Activated T-cell treated with anti-CD3 and anti-CD28 coated beads for 4 hours (primary cell): ENCODE measurements around the gene ADAMTS19.
"Not testable (repeated sequence)": the region's sequence is repeated elsewhere in the genome, so short reads cannot be mapped to it uniquely, and the experiment has no call there.

Source experiments
- DNase-seq: peaks from one replicate; pipeline ENCODE4 v3.0.0-alpha.2; 2020

The ADAMTS19 gene, protein sequence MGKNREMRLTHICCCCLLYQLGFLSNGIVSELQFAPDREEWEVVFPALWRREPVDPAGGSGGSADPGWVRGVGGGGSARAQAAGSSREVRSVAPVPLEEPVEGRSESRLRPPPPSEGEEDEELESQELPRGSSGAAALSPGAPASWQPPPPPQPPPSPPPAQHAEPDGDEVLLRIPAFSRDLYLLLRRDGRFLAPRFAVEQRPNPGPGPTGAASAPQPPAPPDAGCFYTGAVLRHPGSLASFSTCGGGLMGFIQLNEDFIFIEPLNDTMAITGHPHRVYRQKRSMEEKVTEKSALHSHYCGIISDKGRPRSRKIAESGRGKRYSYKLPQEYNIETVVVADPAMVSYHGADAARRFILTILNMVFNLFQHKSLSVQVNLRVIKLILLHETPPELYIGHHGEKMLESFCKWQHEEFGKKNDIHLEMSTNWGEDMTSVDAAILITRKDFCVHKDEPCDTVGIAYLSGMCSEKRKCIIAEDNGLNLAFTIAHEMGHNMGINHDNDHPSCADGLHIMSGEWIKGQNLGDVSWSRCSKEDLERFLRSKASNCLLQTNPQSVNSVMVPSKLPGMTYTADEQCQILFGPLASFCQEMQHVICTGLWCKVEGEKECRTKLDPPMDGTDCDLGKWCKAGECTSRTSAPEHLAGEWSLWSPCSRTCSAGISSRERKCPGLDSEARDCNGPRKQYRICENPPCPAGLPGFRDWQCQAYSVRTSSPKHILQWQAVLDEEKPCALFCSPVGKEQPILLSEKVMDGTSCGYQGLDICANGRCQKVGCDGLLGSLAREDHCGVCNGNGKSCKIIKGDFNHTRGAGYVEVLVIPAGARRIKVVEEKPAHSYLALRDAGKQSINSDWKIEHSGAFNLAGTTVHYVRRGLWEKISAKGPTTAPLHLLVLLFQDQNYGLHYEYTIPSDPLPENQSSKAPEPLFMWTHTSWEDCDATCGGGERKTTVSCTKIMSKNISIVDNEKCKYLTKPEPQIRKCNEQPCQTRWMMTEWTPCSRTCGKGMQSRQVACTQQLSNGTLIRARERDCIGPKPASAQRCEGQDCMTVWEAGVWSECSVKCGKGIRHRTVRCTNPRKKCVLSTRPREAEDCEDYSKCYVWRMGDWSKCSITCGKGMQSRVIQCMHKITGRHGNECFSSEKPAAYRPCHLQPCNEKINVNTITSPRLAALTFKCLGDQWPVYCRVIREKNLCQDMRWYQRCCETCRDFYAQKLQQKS

GRCh38 chr5:129459777-129460671, at the start of gene ADAMTS19:
Gene ADAMTS19 (plus strand): TSS chr5:129460298. CDS start chr5:129460392, 94 bp downstream.
- no peak for DNase-seq

GRCh38 chr5:129410488-129410887, 49.6 kb upstream of the ADAMTS19 start:
- DNase-seq, result no peak

DNA sequence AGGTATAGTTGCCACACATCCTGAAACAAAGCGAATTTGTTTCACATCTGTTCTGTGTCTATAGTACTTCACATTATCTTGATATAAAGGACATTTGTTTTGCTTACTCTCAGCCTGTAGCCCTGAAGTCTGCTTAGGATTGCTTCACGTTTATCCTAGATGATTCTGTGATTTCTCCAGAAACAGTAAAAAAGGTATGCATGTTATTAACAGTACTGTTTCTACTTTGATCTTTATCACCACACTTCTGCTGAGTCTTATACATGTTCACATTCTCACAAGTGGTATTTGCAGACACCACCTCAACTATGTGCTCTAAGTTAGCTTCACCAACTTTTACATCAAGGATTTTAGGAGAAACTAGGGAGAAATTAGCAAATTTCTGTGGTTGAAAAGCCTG, 47.4 kb upstream of the ADAMTS19 start:
- no peak for DNase-seq

DNA sequence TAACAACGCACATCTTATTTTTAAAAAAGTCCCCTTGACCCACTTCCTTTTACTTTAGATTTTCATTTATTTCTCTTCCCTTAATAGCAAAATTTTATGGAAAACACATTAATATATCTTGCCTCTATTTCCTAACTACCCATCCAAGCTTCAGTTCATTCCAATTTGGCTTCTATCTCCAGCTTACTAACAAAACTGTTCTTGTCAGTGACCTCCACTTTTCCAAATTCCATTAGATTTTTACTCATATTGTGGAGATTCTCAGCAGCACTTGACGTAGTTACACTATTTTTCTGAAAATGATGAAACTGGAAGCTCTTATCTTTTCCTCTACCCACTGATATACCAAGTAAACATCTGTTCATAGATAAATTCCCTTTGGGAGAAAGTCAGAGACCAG, 46.5 kb upstream of the ADAMTS19 start:
- DNase-seq, result no peak

DNA sequence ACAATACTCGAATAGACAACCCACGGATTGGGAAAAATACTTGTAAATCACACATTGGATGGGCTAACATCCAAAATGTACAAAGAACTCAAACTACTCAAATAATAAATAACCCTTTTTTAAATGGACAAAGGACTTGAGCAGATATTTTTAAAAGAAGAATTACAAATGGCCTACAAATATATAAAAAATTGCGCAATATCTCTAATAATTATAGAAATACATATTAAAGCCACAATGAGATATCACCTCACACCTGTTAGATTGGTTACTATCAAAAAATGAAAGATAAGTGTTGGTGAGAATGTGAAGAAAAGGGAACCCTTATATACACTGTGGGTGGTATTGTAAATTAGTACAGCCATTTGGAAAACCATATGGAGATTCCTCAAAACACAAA, 40.8 kb upstream of the ADAMTS19 start:
- no peak for DNase-seq

DNA sequence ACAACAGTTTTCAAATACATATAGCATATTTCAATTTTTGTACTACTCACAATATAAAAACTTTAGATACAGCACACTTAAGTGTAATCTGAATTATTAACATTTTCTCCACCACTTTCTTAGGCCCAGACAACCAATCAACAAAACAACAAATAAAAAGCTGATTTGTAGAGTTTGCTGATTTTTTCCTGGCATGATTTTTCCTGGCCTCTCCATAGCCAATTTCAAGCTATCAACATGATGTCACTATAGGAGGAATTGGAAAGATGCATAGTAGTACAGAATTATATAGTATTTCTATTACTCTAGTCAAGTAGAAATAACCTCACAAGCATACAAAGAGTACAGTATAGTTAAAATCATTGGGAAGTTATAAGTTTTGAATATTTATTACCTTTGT, 35.1 kb upstream of the ADAMTS19 start:
- no peak for DNase-seq

DNA sequence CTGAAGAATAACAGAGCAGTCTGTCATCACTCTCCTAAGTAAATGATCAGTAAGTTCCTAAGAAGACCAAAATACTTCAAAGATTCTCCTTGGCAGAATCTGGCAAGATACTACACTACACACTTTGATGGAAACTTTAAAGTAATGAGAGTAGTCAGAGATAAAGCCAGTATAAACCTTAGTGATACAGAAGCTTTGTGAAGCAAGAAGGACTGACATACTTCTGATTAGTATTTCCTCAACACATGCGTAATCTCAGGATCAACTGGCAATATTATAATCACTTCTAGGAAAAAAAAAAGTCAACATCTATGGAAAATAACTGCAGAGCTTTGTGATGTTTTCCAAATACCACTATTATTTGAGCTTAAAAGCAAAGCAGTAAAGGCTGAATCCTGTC, 34.0 kb upstream of the ADAMTS19 start:
- DNase-seq, result no peak

- DNase-seq, result not testable (repeated sequence)
Observed at GRCh38 chr5:129428636-129429035, 31.5 kb upstream of the ADAMTS19 start.

GRCh38 chr5:129431406-129431805, 28.7 kb upstream of the ADAMTS19 start:
- DNase-seq, result no peak

- DNase-seq, result no peak
Observed at GRCh38 chr5:129438322-129438721, 21.8 kb upstream of the ADAMTS19 start.

GRCh38 chr5:129440424-129440823, 19.7 kb upstream of the ADAMTS19 start:
- no peak for DNase-seq

GRCh38 chr5:129441096-129441495, 19.0 kb upstream of the ADAMTS19 start:
- DNase-seq, result no peak

GRCh38 chr5:129445379-129445778, 14.7 kb upstream of the ADAMTS19 start:
- no peak for DNase-seq

- no peak for DNase-seq
Observed at GRCh38 chr5:129447968-129448367, 12.1 kb upstream of the ADAMTS19 start.

- no peak for DNase-seq
Observed at GRCh38 chr5:129448654-129449053, 11.4 kb upstream of the ADAMTS19 start.

DNA sequence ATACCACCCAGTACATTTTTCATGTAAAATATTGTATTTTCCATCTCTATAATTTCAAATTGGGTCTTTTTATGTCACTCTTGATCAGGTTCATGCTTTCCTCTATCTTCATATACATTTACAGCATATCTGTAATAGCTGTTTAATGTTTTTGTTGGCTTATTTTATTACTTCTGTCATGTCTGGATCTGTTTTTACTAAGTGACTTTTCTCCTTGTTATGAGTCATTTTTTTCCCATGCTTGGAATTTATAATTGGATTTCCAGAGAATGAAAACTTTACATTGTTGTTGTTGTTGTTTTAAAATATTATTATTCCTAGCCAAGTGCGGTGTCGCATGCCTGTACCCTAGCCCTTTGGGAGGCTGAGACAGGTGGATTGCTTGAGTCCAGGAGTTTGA, 5.6 kb upstream of the ADAMTS19 start:
- no peak for DNase-seq

GRCh38 chr5:129459450-129459776, 685 bp upstream of the ADAMTS19 start:
- no peak for DNase-seq

DNA sequence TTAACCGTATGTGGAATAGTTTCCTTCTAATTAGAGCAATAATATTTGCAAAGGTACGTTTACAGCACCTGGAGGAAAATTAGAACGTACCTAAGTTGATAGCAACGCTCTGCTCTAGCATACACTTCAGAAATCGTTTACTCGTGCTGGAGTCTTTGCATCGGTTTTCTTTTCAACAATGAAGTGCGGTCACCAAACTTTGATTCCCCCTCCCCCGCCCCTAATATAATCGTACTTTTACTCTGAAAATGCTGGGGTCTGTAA, 506 bp downstream of the ADAMTS19 start:
- DNase-seq, result no peak

DNA sequence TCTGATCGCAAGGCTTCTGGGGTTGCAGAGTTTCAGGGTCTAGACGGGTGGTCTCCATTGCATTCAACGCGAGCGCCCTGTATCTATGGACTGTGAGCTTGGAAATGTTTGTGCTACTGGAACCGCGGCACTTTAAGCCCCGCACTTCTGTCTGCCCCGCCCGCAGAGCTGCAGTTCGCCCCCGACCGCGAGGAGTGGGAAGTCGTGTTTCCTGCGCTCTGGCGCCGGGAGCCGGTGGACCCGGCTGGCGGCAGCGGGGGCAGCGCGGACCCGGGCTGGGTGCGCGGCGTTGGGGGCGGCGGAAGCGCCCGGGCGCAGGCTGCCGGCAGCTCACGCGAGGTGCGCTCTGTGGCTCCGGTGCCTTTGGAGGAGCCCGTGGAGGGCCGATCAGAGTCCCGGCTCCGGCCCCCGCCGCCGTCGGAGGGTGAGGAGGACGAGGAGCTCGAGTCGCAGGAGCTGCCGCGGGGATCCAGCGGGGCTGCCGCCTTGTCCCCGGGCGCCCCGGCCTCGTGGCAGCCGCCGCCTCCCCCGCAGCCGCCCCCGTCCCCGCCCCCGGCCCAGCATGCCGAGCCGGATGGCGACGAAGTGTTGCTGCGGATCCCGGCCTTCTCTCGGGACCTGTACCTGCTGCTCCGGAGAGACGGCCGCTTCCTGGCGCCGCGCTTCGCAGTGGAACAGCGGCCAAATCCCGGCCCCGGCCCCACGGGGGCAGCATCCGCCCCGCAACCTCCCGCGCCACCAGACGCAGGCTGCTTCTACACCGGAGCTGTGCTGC, 1.0 kb downstream of the ADAMTS19 start:
- DNase-seq, result no peak

- no peak for DNase-seq
Observed at GRCh38 chr5:129461711-129462332, 1.7 kb downstream of the ADAMTS19 start.

- no peak for DNase-seq
Observed at GRCh38 chr5:129465776-129466344, 5.8 kb downstream of the ADAMTS19 start.
